Kidney epithelial cell (primary cell): ENCODE data around the gene RERE. TPM values are rescaled to one million over a fixed set of nuclear protein-coding genes. Genes with fewer than 3 reads are reported as not detected.

Experiments
- DNase-seq: peaks from one replicate; pipeline ENCODE4 v3.0.0-alpha.2; 2010; ENCODE audit warnings: low read depth
- H3K27me3 ChIP-seq: 2 replicates; pipeline ENCODE4 v1.6.0; 2011; ENCODE audit warnings: low read length; ENCODE audit not compliant: control insufficient read depth, insufficient read depth
- H3K36me3 ChIP-seq: 2 replicates; pipeline ENCODE4 v1.5.1; 2011; ENCODE audit warnings: low read length; ENCODE audit not compliant: control insufficient read depth, insufficient read depth
- H3K4me3 ChIP-seq: 2 replicates; pipeline ENCODE4 v1.5.1; 2011; ENCODE audit warnings: low read depth, mild to moderate bottlenecking, control low read depth, low read length
- CTCF ChIP-seq: IDR thresholded peaks from 2 replicates; pipeline ENCODE4 v1.5.1; 2011; ENCODE audit warnings: mild to moderate bottlenecking, moderate library complexity, low read length, control low read depth, inconsistent platforms; ENCODE audit not compliant: insufficient read depth, poor library complexity, severe bottlenecking
- total RNA-seq: library from RNA; depleted of rRNA; stranded (reverse); fragments of >200 nt; gene quantifications from 2 replicates; pipeline ENCODE4 v1.2.3, GENCODE V29; 2015

The RERE gene
- total RNA-seq: 33.3 and 47.5 TPM in 2 replicates

GRCh38 chr1:8817412-8818324, at the start of gene RERE:
RERE (minus strand) TSS chr1:8817640.
- peak; percentile 2 for TF ChIP-seq CTCF
- no peaks in the 10 kb centered on the region for H3K27me3 ChIP-seq
- peak within 1 kb of the TSS; percentile 89 for H3K4me3 ChIP-seq
- peak; percentile 53 for DNase-seq
- no peaks in the 10 kb centered on the region for H3K36me3 ChIP-seq

DNA sequence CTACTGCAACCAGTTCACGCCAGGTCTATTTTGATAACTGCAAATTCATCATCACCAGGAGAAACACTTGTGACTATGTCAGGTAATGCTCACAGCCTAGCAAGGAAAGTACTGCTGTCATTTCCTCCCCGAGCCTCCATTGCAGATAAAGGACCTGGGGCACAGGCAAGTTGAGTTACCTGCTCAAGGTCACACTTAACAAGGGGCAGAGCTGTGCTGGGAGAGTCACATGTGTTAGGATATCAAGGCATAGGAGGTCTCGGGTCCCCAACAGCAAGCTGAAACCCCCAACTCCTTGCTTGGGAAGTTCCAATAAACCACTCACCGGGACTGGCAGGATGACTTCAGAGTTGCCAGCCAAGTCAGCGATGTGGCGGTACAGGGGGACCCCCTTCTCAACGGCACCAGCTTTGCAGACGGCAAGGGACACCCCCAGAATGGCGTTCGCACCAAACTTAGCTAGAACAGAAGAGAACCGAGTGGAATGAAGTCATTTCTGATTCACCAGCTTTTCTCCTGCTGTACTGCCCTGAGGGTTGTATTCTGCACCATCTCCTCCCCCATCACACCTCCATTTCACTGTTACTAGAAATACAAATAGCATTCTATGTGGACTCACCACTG, 49.5 kb upstream of the RERE start:
- DNase-seq: no peak
- Histone ChIP-seq H3K4me3 (no peak overlapping the region), H3K27me3 (no peaks in the 10 kb centered on the region), H3K36me3 (peaks cover 20% of the 10 kb centered on the region)
- TF ChIP-seq CTCF: no peak

- H3K36me3 ChIP-seq: peaks cover 15% of the 10 kb centered on the region
- H3K27me3 ChIP-seq: no peaks in the 10 kb centered on the region
- DNase-seq: no peak
- TF ChIP-seq CTCF: no peak
- H3K4me3 ChIP-seq: no peak overlapping the region
Measured at GRCh38 chr1:8866173-8866791, 48.8 kb upstream of the RERE start.

DNA sequence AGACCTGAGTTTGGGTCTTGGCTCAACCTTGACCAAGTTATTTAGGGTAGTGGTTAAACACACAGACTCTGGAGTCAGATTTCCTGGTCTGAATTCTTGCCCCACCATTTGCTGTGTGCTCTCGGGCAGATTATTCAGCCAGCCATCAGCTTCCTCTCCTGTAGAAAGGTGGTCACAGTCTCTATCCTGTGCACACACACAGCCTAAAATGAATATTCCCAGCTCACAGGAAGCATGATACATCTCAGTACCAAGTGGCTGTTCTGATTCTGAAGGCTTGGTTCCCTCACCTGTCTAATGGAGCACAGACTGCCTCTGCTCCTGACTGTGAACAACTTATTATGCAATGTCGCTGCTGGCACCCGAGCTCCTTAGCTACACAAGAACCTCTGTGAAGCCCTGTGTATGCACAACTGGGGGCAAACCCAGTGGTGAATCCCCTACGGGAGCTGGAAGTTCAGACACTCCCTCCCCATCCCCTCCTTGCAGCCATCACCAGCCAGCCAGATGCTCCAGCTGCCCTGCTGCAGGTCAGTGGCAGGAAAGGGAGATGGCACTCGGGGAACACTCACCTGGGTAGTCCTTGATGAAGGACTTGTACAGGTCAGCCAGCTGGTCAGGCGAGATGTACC, 47.4 kb upstream of the RERE start:
- no peak for TF ChIP-seq CTCF
- H3K36me3 ChIP-seq: peaks cover 15% of the 10 kb centered on the region
- no peak for DNase-seq
- no peaks in the 10 kb centered on the region for H3K27me3 ChIP-seq
- H3K4me3 ChIP-seq: no peak overlapping the region

GRCh38 chr1:8863794-8864233, 46.4 kb upstream of the RERE start:
- H3K4me3 ChIP-seq: no peak overlapping the region
- no peak for TF ChIP-seq CTCF
- peaks cover 15% of the 10 kb centered on the region for H3K36me3 ChIP-seq
- H3K27me3 ChIP-seq: no peaks in the 10 kb centered on the region
- DNase-seq: no peak
